Measurements from ENCODE around the gene TTC23L. TPM values are rescaled to one million over a fixed set of nuclear protein-coding genes. Genes with fewer than 3 reads are reported as not detected.

TTC23L gene
- total and polyA plus RNA-seq, 2 of the 8 experiments (the other 6 are each of a cell fraction or from before 2014, with no cell fraction given), result 1.1 to 2.4 TPM

DNA sequence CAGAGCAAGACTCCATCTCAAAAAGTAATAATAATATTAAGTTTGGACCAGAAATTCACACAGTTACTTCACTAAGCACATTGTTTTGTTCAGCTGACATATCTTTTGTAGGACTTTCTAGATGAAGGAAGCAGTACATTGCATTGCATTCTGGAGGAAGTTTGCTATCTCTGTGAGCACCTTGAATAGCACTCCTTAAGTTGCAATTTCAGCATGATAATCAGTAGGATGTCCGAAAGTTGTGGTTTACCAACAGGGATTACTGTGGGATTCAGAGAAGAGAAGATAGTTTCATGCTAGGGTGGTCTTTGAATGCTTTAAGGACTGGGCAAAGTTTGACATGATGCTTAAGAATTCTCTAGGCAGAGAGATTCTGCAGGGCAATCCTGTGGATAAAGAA is 18.4 kb upstream of the TTC23L start:
- Histone ChIP-seq H2BK12ac (ENCODE audit: low read depth, low read length) (no peak overlapping the region), H3K4me2 (ENCODE audit: insufficient read depth in 1 of 2, low read depth in 2 of 2, low read length in 2 of 2) (no peak overlapping the region), H3K4me3 (ENCODE audit: extremely low read depth in 1 of 4, insufficient read depth in 2 of 4, low read depth in 3 of 4, low read length in 4 of 4) (no peak overlapping the region), H2BK20ac (ENCODE audit: low read length) (no peak overlapping the region), H3K79me1 (ENCODE audit: low read depth, low read length) (no peaks in the 10 kb centered on the region), H3K4ac (replicated peaks; ENCODE audit: insufficient read length, low read depth, low read length) (no peak overlapping the region), H3K18ac (ENCODE audit: extremely low read depth, low read length) (no peak overlapping the region), H2BK15ac (ENCODE audit: low read length) (no peak overlapping the region), H3K4me1 (replicated peaks in 1 of 4; ENCODE audit: control insufficient read depth in 3 of 4, insufficient read depth in 4 of 4, low read length in 3 of 4) (no peaks in the 10 kb centered on the region), H4K91ac (replicated peaks; ENCODE audit: insufficient read length, low read length) (no peak overlapping the region), H2AK5ac (ENCODE audit: low read depth, low read length) (no peak overlapping the region), H3K27me3 (replicated peaks in 1 of 4; ENCODE audit: control insufficient read depth in 3 of 4, extremely low read depth in 1 of 4, insufficient read depth in 3 of 4, low read length in 3 of 4) (no peaks in the 10 kb centered on the region), H4K8ac (ENCODE audit: extremely low read depth, insufficient read depth, low read length) (no peak overlapping the region), H3K79me2 (ENCODE audit: control insufficient read depth in 1 of 2, insufficient read depth in 2 of 2, low read length in 2 of 2) (no peaks in the 10 kb centered on the region), H3K56ac (replicated peaks; ENCODE audit: insufficient read length, low read depth, low read length) (no peak overlapping the region), H2BK5ac (ENCODE audit: low read depth, low read length) (no peak overlapping the region), H2BK120ac (replicated peaks; ENCODE audit: low read depth, low read length) (no peak overlapping the region), H3K27ac (ENCODE audit: low read depth, low read length) (no peak overlapping the region), H2AFZ (ENCODE audit: low read length) (no peak overlapping the region), H3K14ac (ENCODE audit: insufficient read length) (no peak overlapping the region), H3K36me3 (ENCODE audit: control insufficient read depth in 2 of 4, insufficient read depth in 4 of 4, low read length in 3 of 4) (peaks cover 16 to 73% (median 44%) of the 10 kb centered on the region in 4 experiments), H3K23me2 (ENCODE audit: low read depth, low read length) (no peaks in the 10 kb centered on the region), H3K9me3 (ENCODE audit: insufficient read depth in 2 of 2, low read depth in 1 of 2, low read length in 1 of 2) (no peaks in the 10 kb centered on the region), H3K23ac (ENCODE audit: insufficient read length) (no peak overlapping the region), H3K9ac (replicated peaks in 1 of 4; ENCODE audit: extremely low read depth in 1 of 4, low read depth in 3 of 4, low read length in 3 of 4) (peak overlapping the region in 1 of 4 experiments; percentile 13; a peak in 1 of 7 replicates), H4K20me1 (replicated peaks in 1 of 2; ENCODE audit: control insufficient read depth in 1 of 2, insufficient read depth in 2 of 2, low read length in 2 of 2) (no peaks in the 10 kb centered on the region), H4K5ac (ENCODE audit: insufficient read length, low read depth, low read length) (no peak overlapping the region)
- ChIA-PET CTCF (ENCODE audit: partially characterized antibody) (interaction anchor here (0.8 to 1.2 kb wide), 2 partner anchors 94 to 217 kb away, joined by 3 read pairs; partner anchors contain the start of gene RAD1), POLR2A (ENCODE audit: partially characterized antibody) (no interaction called here)
- FAIRE-seq (no peak), DNase-seq (ENCODE audit: low read depth in 1 of 2, low spot score in 2 of 2) (no peak)
- 80% methylated on average over 1 of the region's 1 CpG; no CpG with 5 or more reads in 1 of the 2 experiments for WGBS, 2 experiments (ENCODE audit: extremely low coverage in 1 of 2, insufficient coverage in 1 of 2, insufficient read length in 1 of 2, insufficient replicate concordance in 2 of 2, low coverage in 1 of 2, low lambda C conversion rate in 2 of 2, missing lambda C conversion rate in 1 of 2)
- no peak for TF ChIP-seq GTF2F1 (IDR thresholded peaks at IDR 0.05; ENCODE audit: borderline replicate concordance, low read depth, low read length)
- no peak for TF ChIP-seq POU5F1 (IDR thresholded peaks at IDR 0.05; ENCODE audit: low read depth, low read length)
- TF ChIP-seq CBX5 (IDR thresholded peaks at IDR 0.05; ENCODE audit: low read depth, low read length), result no peak
- no peak for TF ChIP-seq KDM1A (IDR thresholded peaks at IDR 0.05; ENCODE audit: borderline replicate concordance, low read length)
- TF ChIP-seq, protein P1, sequence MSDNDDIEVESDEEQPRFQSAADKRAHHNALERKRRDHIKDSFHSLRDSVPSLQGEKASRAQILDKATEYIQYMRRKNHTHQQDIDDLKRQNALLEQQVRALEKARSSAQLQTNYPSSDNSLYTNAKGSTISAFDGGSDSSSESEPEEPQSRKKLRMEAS (IDR thresholded peaks at IDR 0.05), result no peak

Measured in H1 (cell line).